ENCODE results near the gene MELK.
"Not testable (repeated sequence)": the region's sequence is repeated elsewhere in the genome, so short reads cannot be mapped to it uniquely, and the experiment has no call there.

MELK gene

DNA sequence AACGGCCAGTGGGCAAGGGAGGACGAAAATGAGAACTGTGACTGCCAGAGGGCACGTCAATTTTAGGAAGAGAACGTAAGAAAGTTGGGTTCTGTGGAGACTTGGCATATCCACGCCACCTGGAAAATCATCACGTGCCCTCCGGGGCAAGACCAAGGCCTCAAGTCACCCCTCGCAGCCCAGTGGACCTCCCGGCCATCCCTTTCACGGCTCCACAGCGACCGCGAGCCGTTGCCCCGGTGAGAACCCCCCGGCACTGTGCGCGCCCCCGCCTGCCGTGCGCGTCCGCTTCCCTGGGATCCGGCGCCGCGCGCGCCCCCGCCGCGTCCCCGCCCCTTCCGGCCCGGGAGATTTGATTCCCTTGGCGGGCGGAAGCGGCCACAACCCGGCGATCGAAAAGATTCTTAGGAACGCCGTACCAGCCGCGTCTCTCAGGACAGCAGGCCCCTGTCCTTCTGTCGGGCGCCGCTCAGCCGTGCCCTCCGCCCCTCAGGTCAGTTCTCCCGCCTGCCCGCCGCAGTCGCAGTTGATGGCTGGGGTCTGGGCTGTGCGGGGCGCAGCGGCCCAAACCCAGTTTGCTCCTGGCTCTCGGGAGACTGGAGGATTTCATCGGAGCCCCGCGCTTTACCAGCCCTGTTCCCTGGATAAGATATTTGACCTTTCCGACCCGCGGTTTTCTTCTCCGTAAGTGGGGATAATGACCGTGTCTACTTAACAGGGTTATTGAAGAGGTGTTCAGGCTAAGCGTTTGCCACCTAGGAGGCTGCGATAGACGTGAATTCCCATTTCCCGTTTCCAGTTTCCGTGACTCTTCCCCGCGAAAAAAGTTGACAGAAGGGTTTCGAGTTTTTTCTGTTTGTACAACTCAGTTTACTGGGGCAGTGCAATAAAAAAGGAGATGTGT lies at the start of gene MELK:
MELK (plus strand) TSS at position 381 of the 904 bp plus-strand sequence. CDS start 8,787 bp downstream, outside the sequence.
- peak; percentile 88 for DNase-seq

DNA sequence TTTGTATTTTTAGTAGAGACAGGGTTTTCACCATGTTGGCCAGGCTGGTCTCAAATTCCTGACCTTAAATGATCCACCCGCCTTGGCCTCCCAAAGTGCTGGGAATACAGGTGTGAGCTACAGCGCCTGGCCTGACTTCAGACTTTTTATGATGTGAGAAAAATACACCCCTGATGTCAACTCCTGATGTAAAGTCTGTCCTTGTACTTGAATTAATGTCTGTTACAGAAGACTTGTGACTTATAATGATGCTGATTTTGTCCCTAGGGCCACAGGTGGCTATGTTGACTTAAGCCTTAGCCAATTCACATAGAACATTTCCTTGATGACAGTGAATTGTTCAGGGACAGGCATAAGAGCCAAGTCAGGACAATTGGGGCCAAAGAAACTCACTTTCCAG lies 42.5 kb upstream of the MELK start:
- DNase-seq, result no peak

DNA sequence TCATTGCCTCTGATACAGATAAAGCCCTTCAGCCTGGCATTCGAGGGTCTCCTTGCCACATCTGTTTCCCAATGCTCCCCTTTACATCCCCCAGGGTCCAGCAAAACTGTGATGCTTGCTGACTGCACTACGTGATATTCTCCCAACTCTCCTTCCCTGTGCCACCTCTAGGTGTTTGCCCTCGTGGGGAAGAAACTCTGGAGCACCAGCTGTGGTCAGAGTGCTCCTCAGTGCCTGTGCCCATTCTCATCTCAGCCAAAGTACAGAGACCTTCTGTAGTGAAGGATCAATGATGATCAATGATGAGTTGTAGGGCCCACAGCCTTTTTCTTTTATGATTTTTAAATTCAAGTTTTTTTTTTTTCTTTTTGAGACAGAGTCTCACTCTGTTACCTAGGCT lies 40.3 kb upstream of the MELK start:
- DNase-seq, result no peak

- not testable (repeated sequence) for DNase-seq
These were observed 39.0 kb upstream of the MELK start for GRCh38 chr9:36533726-36534125.

- no peak for DNase-seq
These were observed 37.6 kb upstream of the MELK start for GRCh38 chr9:36535107-36535506.

DNA sequence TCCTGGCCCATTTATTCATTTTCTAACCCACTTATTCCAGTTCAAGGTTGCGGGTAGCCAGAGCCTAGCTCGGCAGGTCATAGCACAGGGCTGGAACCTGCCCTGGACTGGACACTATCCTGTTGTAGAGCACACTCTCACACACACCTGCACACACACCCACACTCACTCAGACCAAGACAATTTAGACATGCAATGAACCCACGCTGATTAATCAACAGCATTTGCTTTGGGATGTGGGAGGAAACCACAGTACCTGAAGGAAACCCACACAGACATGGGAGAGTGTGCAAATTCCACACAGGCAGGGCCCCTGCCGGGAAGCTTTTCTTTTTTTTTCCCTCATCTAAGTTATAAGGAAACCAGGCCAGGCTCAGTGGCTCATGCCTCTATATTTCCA lies 34.8 kb upstream of the MELK start:
- no peak for DNase-seq

- DNase-seq, result no peak
These were observed 30.3 kb upstream of the MELK start for GRCh38 chr9:36542355-36542754.

DNA sequence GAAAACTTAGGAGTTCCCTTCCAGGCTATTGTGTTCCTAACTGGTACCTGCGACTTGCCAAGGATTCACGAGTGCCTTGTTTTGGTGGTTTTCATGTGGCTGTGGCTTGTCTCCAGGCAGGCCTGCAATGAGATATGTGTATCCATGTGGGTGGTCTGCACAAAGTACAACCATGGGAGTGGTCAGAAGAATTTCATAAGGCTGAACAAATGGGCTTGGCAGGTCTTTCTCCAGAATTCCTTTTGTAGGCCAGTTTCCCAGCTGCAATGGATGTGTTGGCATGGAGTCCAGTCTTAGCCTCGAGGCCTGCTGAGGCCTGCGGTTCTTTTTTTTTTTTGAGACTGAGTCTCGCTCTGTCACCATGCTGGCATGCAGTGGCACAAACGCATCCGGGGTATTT lies 28.8 kb upstream of the MELK start:
- DNase-seq, result peak; percentile 67

GRCh38 chr9:36547598-36547997 lies 25.1 kb upstream of the MELK start:
- no peak for DNase-seq

DNA sequence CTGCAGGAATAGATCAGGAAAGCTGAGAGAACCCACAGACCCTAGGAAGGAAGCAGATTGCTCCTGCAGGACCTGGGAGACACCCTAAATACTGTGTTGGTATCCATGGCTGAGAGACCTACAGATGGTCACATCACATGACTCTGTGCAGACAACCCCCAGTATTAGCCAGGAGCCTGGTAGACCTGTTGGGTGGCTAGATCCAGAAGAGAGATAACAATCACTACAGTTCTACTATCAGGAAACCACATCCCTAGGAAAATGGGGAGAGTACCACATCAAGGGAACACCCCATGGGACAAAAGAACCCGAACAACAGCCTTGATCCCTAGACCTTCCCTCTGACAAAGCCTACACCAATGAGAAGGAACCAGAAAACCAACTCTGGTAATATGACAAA lies 24.2 kb upstream of the MELK start:
- no peak for DNase-seq

DNA sequence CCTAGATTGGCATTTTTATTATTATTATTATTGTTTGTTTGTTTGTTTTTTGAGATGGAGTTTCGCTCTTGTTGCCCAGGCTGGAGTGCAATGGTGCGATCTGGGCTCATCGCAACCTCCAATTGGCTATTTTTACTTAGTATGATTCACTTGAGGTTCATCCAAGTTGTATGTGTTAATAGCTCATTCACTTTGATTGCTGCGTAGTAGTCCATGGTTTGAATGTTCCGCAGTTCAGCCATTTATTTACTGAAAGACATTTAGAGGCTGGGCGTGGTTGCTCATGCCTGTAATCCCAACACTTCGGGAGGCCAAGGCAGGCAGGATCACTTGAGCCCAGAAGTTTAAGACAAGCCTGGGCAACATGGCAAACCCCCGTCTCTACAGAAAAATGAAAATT lies 22.6 kb upstream of the MELK start:
- no peak for DNase-seq

DNA sequence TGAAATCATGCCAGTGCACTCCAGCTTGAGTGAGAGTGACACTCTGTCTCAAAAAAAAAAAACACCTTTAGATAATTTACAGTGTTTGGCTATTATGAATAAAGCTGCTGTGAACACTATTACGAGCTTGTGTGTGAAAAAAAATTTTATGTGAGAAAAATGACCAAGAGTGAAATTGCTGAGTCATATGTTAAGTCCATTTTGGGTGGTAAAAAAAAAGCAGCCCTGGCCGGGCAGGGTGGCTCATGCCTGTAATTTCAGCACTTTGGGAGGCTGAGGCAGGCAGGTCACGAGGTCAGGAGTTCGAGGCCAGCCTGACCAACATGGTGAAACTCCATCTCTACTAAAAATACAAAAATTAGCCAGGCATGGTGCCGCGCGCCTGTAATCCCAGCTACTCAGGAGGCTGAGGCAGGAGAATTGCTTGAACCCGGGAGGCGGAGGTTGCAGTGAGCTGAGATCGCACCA lies 22.0 kb upstream of the MELK start:
- DNase-seq, result not testable (repeated sequence)

GRCh38 chr9:36551129-36551528 lies 21.6 kb upstream of the MELK start:
- DNase-seq, result no peak

- no peak for DNase-seq
These were observed 20.8 kb upstream of the MELK start for GRCh38 chr9:36551910-36552309.

DNA sequence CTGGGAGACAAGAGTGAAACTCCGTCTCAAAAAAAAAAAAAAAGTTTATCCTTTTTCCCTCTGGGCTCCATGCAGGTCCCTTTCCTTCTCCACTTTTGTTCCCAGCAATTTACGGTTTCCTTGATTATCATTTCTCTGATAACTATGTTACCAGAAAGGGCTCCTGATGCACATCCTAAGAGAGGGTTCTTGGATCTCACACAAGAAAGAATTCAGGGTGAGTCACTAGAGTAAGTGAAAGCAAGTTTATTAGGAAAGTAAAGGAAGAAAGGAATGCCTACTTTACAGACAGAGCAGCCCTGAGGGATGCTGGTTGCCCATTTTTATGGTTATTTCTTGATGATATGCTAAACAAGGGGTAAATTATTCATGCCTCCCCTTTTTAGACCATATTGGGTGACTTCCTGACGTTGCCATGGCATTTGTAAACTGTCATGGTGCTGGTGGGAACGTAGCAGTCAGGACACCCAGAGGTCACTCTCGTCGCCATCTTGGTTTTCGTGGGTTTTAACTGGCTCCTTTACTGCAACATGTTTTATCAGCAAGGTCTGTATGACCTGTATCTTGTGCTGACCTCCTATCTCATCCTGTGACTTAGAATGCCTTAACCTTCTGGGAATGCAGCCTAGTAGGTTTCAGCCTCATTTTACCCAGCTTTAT lies 13.5 kb upstream of the MELK start:
- no peak for DNase-seq

GRCh38 chr9:36560771-36561170 lies 11.9 kb upstream of the MELK start:
- no peak for DNase-seq

- not testable (repeated sequence) for DNase-seq
These were observed 9.9 kb upstream of the MELK start for GRCh38 chr9:36562801-36563200.

GRCh38 chr9:36566813-36567221 lies 5.9 kb upstream of the MELK start:
- peak; percentile 64 for DNase-seq

DNA sequence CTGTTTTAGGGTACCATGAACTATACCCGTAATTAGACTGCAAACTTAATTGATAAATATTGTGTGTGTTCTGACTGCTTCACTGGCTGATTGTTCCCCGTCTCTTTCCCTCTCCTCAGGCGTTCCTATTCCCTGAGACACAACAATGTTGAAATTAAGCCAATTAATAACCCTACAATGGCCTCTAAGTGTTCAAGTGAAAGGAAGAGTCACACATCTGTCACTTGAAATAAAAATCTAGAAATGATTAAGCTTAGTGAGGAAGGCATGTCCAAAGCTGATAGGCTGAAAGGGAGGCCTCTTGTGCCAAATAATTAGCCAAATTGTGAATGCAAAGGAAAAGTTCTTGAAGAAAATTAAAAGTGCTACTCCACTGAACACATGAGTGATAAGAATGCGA lies 4.0 kb upstream of the MELK start:
- not testable (repeated sequence) for DNase-seq

DNA sequence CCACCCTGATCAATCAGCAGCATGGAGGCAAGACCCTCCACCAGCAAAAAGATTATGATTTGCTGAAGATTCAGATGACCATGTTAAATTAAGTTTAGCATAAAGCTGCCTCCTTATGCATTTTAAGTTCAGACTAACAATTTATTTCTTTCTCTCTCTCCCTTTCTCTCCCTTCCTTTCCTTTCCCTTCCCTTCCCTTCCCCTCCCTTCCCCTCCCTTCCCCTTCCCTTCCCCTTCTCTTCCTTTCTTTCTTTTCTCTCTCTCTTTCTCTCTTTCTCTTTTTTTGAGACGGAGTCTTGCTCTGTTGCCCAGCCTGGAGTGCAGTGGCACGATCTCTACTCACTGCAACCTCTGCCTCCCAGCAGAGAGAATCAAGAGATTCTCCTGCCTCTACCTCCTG lies 1.4 kb upstream of the MELK start:
- no peak for DNase-seq

- DNase-seq, result not testable (repeated sequence)
These were observed 1.4 kb downstream of the MELK start for GRCh38 chr9:36574045-36574444.

DNA sequence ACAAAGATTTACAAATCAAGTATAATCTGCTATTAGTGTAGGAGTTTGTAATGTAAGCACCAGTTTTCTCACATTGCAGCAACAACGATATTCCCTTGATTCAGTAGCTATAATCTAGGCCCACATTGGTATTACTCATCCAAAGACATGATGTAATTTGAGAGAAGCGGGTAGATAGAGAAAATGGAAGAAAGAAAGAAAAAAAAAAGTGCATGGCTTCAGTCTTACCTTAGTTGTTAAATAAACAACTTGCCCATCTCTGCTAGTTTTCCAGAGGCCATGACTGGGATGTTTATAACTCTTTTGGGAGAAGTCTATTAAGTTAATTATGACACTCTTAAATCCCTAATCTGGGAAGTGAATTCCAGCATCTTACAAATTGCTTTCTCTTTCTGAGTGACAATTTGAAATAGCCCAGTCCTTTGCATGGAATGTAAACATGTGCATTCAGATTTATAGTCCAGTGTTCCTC lies 2.8 kb downstream of the MELK start:
- no peak for DNase-seq

DNA sequence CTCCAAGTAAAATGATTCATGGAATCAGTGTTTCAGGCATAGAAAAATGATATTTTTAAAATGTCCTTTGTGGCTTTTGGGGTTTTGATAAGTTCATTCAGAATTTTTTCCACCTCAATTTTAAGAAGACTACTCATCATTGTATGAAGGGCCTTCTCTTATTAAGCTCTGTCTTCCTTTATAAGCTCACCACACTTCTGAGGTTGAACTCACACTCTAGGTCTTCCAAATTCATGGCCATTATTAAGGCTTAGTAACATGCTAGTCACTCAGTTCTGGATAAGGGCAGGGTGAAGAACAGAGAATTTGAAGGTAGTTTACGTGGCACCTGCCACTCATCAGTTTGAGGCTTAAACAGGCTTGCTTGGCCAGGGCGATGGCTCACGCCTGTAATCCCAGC lies 4.2 kb downstream of the MELK start:
- no peak for DNase-seq
